H1 (cell line): ENCODE results near the gene IL6R. TPM values are rescaled to one million over a fixed set of nuclear protein-coding genes. Genes with fewer than 3 reads are reported as not detected.
A peak's percentile ranks its signal among the peaks of the same experiment; 100 is the strongest.

Experiments used
- EZH2 ChIP-seq: fragments of 200-600 bp; sonication (generic); IDR thresholded peaks from 2 replicates; pipeline ENCODE4 v1.7.1; 2012; ENCODE audit warnings: low read depth, mild to moderate bottlenecking, moderate library complexity, low read length, inconsistent platforms; ENCODE audit not compliant: severe bottlenecking
- GTF2F1 ChIP-seq: IDR thresholded peaks from 2 replicates; pipeline ENCODE4 v1.6.1; 2012; ENCODE audit warnings: low read depth, low read length, improper control_type of control experiment, borderline replicate concordance
- JUN ChIP-seq: IDR thresholded peaks from 2 replicates; pipeline ENCODE4 v1.6.1; 2011; ENCODE audit warnings: low read depth, mild to moderate bottlenecking, improper control_type of control experiment, low read length
- KDM4A ChIP-seq: IDR thresholded peaks from one replicate; pipeline ENCODE4 v1.7.1; 2012; ENCODE audit warnings: low read depth, mild to moderate bottlenecking, moderate library complexity, low read length, inconsistent platforms; ENCODE audit not compliant: severe bottlenecking
- RBBP5 ChIP-seq: IDR thresholded peaks from 2 replicates; pipeline ENCODE4 v1.7.1; 2012; ENCODE audit warnings: low read depth, mild to moderate bottlenecking, inconsistent platforms, low read length, moderate library complexity, borderline replicate concordance
- TCF12 ChIP-seq: IDR thresholded peaks from 2 replicates; pipeline ENCODE4 v1.6.1; 2011; ENCODE audit warnings: low read depth, mild to moderate bottlenecking, low read length
- YY1 ChIP-seq: IDR thresholded peaks from 2 replicates; pipeline ENCODE4 v1.6.1; 2011; ENCODE audit warnings: low read depth, mild to moderate bottlenecking, low read length
- polyA plus RNA-seq, 7 experiments: library from polyadenylated mRNA; depleted of rRNA in 3 of 7; stranded (reverse) in 5 of 7; unstranded in 2 of 7; fragments of >200 nt in 5 of 7; fragments of 200-250 nt in 2 of 7; gene quantifications; 1 replicate in 5 of 7; 2 replicates in 1 of 7; 4 replicates in 1 of 7; pipeline versions ENCODE4 v1.2.1 to v1.2.3, GENCODE V29; 2011 to 2013; ENCODE audit warnings: missing spikeins in 2 of 7, mixed read lengths in 2 of 7
- total RNA-seq: library from RNA; stranded (reverse); fragmentation: NEBNext Ultra II Directional; extraction: Animal tissue kit (Norgen Biotek cat#: 25700); gene quantifications from 2 replicates; pipeline ENCODE4 v1.2.1, GENCODE V29; 2021
- TF ChIP-seq, protein P1 (sequence below): IDR thresholded peaks from 2 replicates; pipeline ENCODE4 v1.6.1; 2011; ENCODE audit warnings: low read depth, mild to moderate bottlenecking, low read length; ENCODE audit not compliant: insufficient read depth

Gene IL6R
- total and polyA plus RNA-seq, 2 of the 8 experiments (the other 6 are each of a cell fraction or from before 2014, with no cell fraction given) = 2.3 to 3.0 TPM

DNA sequence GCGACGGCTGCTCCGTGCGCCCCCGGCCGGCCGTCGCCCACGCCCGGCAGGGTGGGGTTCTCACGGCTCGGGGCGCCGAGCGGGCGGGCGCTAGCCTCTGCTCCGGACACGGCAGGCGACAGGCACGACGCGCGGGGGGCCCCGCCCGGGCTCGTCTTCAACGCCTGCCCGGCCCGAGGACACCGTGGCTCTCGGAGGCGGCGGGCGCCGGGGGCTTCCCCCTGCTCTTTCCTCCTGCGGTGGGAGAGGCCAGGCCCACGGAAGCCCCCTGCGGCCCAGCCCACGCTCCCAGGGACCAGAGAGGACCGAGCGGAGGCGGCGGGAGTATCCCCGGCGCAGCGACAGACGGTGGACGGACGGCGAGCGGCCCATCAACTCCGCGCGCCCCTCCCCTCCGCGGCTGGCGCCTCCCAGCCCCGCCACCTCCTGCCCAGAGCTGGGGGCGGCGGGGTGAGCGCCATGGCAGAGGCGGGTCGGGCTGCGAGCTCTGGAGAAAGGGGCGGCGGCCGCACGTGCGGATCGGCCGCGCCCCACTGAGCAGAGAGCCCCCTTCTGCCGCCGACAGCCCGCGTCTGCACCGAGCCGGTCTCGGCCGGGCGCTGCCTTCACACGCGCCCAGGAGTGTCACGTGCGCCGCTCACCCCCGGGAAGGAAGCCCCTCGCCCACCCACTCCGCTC is 97.1 kb downstream of the IL6R start, which contains the start of the genes SHE and TDRD10 (continued):
- TF ChIP-seq KDM4A (peak; percentile 86), YY1 (0 out of 2 replicates have a peak, but pooled peaks have one; percentile 27), JUN (peak; percentile 38; the same call in 1 of the 2 replicates), RBBP5 (no peak; the same call in 1 of the 2 replicates), TCF12 (0 out of 2 replicates have a peak, but pooled peaks have one; percentile 7), GTF2F1 (no peak), EZH2 (peak; percentile 47)
- TF ChIP-seq, protein P1, sequence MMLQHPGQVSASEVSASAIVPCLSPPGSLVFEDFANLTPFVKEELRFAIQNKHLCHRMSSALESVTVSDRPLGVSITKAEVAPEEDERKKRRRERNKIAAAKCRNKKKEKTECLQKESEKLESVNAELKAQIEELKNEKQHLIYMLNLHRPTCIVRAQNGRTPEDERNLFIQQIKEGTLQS = 0 out of 2 replicates have a peak, but pooled peaks have one; percentile 9
